Measurements from ENCODE around the gene ZFPM1.

ZFPM1 gene

DNA sequence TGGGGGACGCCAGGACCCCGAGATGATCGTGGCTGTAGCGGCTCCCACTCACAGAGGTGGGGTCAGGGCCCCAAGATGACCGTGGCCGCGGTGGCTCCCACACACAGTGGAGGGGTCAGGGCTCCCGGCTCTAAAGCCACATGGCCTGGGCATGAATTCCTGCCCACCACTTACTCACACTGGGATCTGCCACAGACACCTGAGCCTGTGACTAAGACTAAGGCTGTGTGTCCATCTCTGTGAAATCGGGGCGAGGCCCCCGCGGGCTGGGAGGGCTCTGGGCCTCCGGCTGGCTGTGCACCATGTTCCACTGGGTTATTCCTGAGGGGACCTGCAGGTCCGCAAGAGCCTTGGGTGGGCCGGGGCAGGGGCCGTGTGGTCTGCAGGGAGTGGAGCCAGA is 18.5 kb downstream of the ZFPM1 start:
- Histone ChIP-seq H2AFZ (ENCODE audit: low read depth, low read length, severe bottlenecking) (no peak overlapping the region), H3K27me3 (ENCODE audit: low read length) (no peaks in the 10 kb centered on the region), H3K4me3 (ENCODE audit: insufficient read depth, low read length, poor library complexity, severe bottlenecking) (no peak overlapping the region), H3F3A (ENCODE audit: insufficient read depth) (no peaks in the 10 kb centered on the region), H3K79me2 (ENCODE audit: insufficient read depth, low read length) (no peaks in the 10 kb centered on the region), H4K20me1 (ENCODE audit: low read depth, low read length) (no peaks in the 10 kb centered on the region), H3K9ac (ENCODE audit: low read length) (no peak overlapping the region), H3K36me3 (ENCODE audit: low read length) (no peaks in the 10 kb centered on the region), H3K27ac (ENCODE audit: low read depth, low read length) (no peak overlapping the region), H3K4me2 (ENCODE audit: low read depth, low read length, poor library complexity, severe bottlenecking) (no peak overlapping the region), H3K9me3 (ENCODE audit: insufficient read depth, low read length) (no peaks in the 10 kb centered on the region), H3K9me2 (replicated peaks; ENCODE audit: insufficient read depth, low read length) (no peaks in the 10 kb centered on the region)
- no peak for TF ChIP-seq EZH2phosphoT487 (conservative IDR thresholded peaks at IDR 0.05; ENCODE audit: low read length)
- TF ChIP-seq, protein P1, sequence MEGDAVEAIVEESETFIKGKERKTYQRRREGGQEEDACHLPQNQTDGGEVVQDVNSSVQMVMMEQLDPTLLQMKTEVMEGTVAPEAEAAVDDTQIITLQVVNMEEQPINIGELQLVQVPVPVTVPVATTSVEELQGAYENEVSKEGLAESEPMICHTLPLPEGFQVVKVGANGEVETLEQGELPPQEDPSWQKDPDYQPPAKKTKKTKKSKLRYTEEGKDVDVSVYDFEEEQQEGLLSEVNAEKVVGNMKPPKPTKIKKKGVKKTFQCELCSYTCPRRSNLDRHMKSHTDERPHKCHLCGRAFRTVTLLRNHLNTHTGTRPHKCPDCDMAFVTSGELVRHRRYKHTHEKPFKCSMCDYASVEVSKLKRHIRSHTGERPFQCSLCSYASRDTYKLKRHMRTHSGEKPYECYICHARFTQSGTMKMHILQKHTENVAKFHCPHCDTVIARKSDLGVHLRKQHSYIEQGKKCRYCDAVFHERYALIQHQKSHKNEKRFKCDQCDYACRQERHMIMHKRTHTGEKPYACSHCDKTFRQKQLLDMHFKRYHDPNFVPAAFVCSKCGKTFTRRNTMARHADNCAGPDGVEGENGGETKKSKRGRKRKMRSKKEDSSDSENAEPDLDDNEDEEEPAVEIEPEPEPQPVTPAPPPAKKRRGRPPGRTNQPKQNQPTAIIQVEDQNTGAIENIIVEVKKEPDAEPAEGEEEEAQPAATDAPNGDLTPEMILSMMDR (IDR thresholded peaks at IDR 0.05; ENCODE audit: insufficient read depth, low read length, poor library complexity, severe bottlenecking) = no peak

DNA sequence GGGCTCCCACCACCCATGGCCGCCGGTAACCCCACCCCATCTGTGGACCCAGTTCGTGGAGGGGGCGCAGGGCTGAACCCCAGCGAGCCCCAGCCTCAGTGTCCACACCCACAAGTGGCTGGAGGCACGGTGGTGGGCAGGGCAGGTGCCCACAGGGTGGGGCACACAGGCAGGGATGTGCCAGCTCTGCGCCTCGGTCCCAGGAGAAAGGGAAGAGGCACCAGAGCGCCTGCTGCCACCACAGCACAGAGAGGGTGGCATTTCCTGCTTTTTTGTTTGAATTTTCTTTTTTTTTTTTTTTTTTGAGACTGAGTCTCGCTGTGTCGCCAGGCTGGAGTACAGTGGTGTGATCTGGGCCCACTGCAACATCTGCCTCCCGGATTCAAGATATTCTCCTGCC is 19.0 kb downstream of the ZFPM1 start:
- no peak overlapping the region for H3K4me2 ChIP-seq (ENCODE audit: low read depth, low read length, poor library complexity, severe bottlenecking)
- H3K79me2 ChIP-seq (ENCODE audit: insufficient read depth, low read length) = no peaks in the 10 kb centered on the region
- H3K27ac ChIP-seq (ENCODE audit: low read depth, low read length) = no peak overlapping the region
- no peak overlapping the region for H3K4me3 ChIP-seq (ENCODE audit: insufficient read depth, low read length, poor library complexity, severe bottlenecking)
- no peaks in the 10 kb centered on the region for H3K36me3 ChIP-seq (ENCODE audit: low read length)
- H3K9ac ChIP-seq (ENCODE audit: low read length) = no peak overlapping the region
- no peaks in the 10 kb centered on the region for H3K27me3 ChIP-seq (ENCODE audit: low read length)
- H3K9me2 ChIP-seq (replicated peaks; ENCODE audit: insufficient read depth, low read length) = no peaks in the 10 kb centered on the region
- no peaks in the 10 kb centered on the region for H3F3A ChIP-seq (ENCODE audit: insufficient read depth)
- H3K9me3 ChIP-seq (ENCODE audit: insufficient read depth, low read length) = no peaks in the 10 kb centered on the region
- no peaks in the 10 kb centered on the region for H4K20me1 ChIP-seq (ENCODE audit: low read depth, low read length)
- TF ChIP-seq EZH2phosphoT487 (conservative IDR thresholded peaks at IDR 0.05; ENCODE audit: low read length) = no peak
- TF ChIP-seq, protein P1 (IDR thresholded peaks at IDR 0.05; ENCODE audit: insufficient read depth, low read length, poor library complexity, severe bottlenecking) = no peak
- H2AFZ ChIP-seq (ENCODE audit: low read depth, low read length, severe bottlenecking) = no peak overlapping the region

DNA sequence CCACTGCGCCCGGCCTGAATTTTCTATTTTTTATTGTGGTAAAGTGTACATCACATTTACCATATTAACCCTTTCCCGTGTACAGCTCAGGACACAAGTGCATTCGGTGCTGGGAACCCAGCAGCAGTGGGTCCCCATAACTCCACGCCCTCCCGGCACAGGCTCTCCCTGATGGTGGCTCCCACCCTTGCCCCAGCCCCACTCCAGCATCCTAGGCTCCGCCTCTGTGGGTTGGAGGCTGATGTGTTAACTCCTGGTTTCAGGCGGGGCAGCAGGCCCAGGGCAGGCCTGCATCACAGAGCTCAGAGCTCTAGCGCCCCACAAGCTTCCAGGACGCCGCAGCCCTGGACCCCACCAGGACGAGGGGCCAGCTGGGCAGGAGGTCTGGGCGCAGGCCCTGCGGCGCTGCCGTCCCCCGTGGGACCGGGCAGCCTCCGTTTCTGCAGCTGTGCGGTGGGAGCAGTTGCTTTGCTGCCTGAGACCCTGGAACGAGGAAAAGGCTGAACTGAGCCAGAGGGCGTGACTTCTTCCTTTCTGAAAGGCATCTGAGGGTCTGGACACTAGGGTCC is 19.6 kb downstream of the ZFPM1 start:
- H4K20me1 ChIP-seq (ENCODE audit: low read depth, low read length) = no peaks in the 10 kb centered on the region
- H3K9ac ChIP-seq (ENCODE audit: low read length) = no peak overlapping the region
- no peak for TF ChIP-seq EZH2phosphoT487 (conservative IDR thresholded peaks at IDR 0.05; ENCODE audit: low read length)
- TF ChIP-seq, protein P1 (IDR thresholded peaks at IDR 0.05; ENCODE audit: insufficient read depth, low read length, poor library complexity, severe bottlenecking) = no peak

More for the DNA sequence above, 19.6 kb downstream of the ZFPM1 start:
- H3K27me3 ChIP-seq (ENCODE audit: low read length) = no peaks in the 10 kb centered on the region
- no peaks in the 10 kb centered on the region for H3K9me3 ChIP-seq (ENCODE audit: insufficient read depth, low read length)
- no peak overlapping the region for H2AFZ ChIP-seq (ENCODE audit: low read depth, low read length, severe bottlenecking)
- no peak overlapping the region for H3K27ac ChIP-seq (ENCODE audit: low read depth, low read length)
- H3K9me2 ChIP-seq (replicated peaks; ENCODE audit: insufficient read depth, low read length) = no peaks in the 10 kb centered on the region
- H3K4me2 ChIP-seq (ENCODE audit: low read depth, low read length, poor library complexity, severe bottlenecking) = no peak overlapping the region
- H3K4me3 ChIP-seq (ENCODE audit: insufficient read depth, low read length, poor library complexity, severe bottlenecking) = no peak overlapping the region
- no peaks in the 10 kb centered on the region for H3K79me2 ChIP-seq (ENCODE audit: insufficient read depth, low read length)
- H3F3A ChIP-seq (ENCODE audit: insufficient read depth) = no peaks in the 10 kb centered on the region
- no peaks in the 10 kb centered on the region for H3K36me3 ChIP-seq (ENCODE audit: low read length)

All from SU-DHL-6 (cell line).